Stimulated activated CD4-positive, alpha-beta T cell treated with anti-CD3 and anti-CD28 coated beads, Interleukin-2, amount 100 ng/mL, for 48 hours (primary cell): ENCODE data around the gene SHMT2.

Source experiments
- DNase-seq, 2 donors: peaks; one replicate each; pipeline ENCODE4 v3.0.0-alpha.2; 2020

Gene SHMT2

GRCh38 chr12:57198329-57198728 is 31.2 kb upstream of the SHMT2 start:
- DNase-seq: no peak

GRCh38 chr12:57199191-57199590 is 30.3 kb upstream of the SHMT2 start:
- no peak for DNase-seq

- no peak for DNase-seq
Measured at GRCh38 chr12:57200497-57200896, 29.0 kb upstream of the SHMT2 start.

GRCh38 chr12:57201219-57201618 is 28.3 kb upstream of the SHMT2 start:
- DNase-seq: no peak

GRCh38 chr12:57201631-57202030 is 27.9 kb upstream of the SHMT2 start:
- DNase-seq: no peak

- no peak for DNase-seq
Measured at GRCh38 chr12:57202321-57202720, 27.2 kb upstream of the SHMT2 start.

- DNase-seq: no peak
Measured at GRCh38 chr12:57203201-57203600, 26.3 kb upstream of the SHMT2 start.

GRCh38 chr12:57203791-57204190 is 25.7 kb upstream of the SHMT2 start:
- DNase-seq: no peak

- DNase-seq: no peak
Measured at GRCh38 chr12:57204454-57204853, 25.1 kb upstream of the SHMT2 start.

- DNase-seq: no peak
Measured at GRCh38 chr12:57205186-57205585, 24.3 kb upstream of the SHMT2 start.

- DNase-seq: no peak
Measured at GRCh38 chr12:57205931-57206330, 23.6 kb upstream of the SHMT2 start.

- no peak for DNase-seq
Measured at GRCh38 chr12:57207731-57208630, 21.5 kb upstream of the SHMT2 start.

- no peak for DNase-seq
Measured at GRCh38 chr12:57208631-57209282, 20.8 kb upstream of the SHMT2 start.

- no peak for DNase-seq
Measured at GRCh38 chr12:57209916-57210315, 19.6 kb upstream of the SHMT2 start.

GRCh38 chr12:57210461-57210860 is 19.1 kb upstream of the SHMT2 start:
- no peak for DNase-seq

- no peak for DNase-seq
Measured at GRCh38 chr12:57210926-57211692, 18.4 kb upstream of the SHMT2 start.

- DNase-seq: no peak
Measured at GRCh38 chr12:57211791-57212700, 17.5 kb upstream of the SHMT2 start.

- DNase-seq: no peak
Measured at GRCh38 chr12:57212701-57213057, 16.8 kb upstream of the SHMT2 start.

GRCh38 chr12:57213058-57213715 is 16.3 kb upstream of the SHMT2 start:
- peak; percentile 83 to 87 for DNase-seq

GRCh38 chr12:57213763-57214397 is 15.6 kb upstream of the SHMT2 start:
- no peak for DNase-seq

- DNase-seq: peak; percentile 65 to 67
Measured at GRCh38 chr12:57214398-57214781, 15.1 kb upstream of the SHMT2 start.

GRCh38 chr12:57215065-57215464 is 14.4 kb upstream of the SHMT2 start:
- no peak for DNase-seq
